ENCODE results near the gene FXR1.
A peak's percentile ranks its signal among the peaks of the same experiment; 100 is the strongest.

The FXR1 gene

DNA sequence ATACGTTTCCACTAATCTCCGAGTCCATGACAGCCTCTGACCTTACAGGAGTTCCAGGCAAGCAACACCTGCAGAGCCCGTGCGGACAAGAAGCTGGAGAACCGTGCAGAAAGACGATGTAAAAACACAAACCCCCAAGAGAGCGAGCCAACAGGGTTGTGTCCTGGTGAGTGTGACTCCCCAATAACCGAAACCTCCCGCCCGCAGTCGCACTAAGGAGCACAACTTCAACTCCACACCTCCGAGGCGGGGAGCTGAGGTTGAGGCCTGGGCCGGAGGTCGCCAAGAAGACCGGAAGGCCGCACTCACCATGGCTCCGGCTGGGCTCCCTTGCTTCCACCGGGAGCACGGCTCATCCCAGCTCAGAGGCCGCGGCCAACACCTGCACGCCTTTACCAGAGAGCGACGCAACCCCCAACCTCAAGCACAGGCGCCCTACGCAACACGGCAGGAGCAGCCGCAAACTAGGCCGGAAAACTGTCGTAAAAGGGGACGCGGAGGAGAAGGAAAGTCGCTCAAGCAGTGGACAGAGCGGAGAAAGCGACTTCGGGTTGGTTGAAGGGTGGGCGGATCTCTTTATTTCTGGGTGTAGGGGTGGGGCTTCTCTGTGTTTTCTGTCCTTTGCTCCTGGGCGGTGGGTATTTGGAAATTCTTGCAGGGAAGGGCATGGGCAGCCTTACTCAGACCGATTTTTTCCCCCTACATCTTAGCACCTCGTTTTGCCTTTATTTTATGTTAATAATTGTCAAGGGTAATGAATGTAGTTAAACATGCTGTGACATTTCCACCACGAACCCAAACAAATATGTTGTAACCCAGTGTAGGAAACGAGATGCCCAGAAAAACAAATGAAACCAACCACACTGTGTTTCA is 77.1 kb downstream of the FXR1 start, which contains the start of gene DNAJC19:
Gene DNAJC19, minus strand, starts transcription at position 446 of the 873 bp plus-strand sequence. Its CDS starts 134 bp downstream, at position 312.
- peak; percentile 88 for TF ChIP-seq POLR2AphosphoS5 (IDR thresholded peaks at IDR 0.05; ENCODE audit: low read depth, low read length)
- TF ChIP-seq TAF1 (IDR thresholded peaks at IDR 0.05; ENCODE audit: borderline replicate concordance, insufficient read depth, low read length) = peak; percentile 87
- TF ChIP-seq, protein P1, sequence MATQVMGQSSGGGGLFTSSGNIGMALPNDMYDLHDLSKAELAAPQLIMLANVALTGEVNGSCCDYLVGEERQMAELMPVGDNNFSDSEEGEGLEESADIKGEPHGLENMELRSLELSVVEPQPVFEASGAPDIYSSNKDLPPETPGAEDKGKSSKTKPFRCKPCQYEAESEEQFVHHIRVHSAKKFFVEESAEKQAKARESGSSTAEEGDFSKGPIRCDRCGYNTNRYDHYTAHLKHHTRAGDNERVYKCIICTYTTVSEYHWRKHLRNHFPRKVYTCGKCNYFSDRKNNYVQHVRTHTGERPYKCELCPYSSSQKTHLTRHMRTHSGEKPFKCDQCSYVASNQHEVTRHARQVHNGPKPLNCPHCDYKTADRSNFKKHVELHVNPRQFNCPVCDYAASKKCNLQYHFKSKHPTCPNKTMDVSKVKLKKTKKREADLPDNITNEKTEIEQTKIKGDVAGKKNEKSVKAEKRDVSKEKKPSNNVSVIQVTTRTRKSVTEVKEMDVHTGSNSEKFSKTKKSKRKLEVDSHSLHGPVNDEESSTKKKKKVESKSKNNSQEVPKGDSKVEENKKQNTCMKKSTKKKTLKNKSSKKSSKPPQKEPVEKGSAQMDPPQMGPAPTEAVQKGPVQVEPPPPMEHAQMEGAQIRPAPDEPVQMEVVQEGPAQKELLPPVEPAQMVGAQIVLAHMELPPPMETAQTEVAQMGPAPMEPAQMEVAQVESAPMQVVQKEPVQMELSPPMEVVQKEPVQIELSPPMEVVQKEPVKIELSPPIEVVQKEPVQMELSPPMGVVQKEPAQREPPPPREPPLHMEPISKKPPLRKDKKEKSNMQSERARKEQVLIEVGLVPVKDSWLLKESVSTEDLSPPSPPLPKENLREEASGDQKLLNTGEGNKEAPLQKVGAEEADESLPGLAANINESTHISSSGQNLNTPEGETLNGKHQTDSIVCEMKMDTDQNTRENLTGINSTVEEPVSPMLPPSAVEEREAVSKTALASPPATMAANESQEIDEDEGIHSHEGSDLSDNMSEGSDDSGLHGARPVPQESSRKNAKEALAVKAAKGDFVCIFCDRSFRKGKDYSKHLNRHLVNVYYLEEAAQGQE (IDR thresholded peaks at IDR 0.05; ENCODE audit: insufficient read depth in 1 of 2, low read depth in 2 of 2, low read length in 2 of 2) = no peak
- TF ChIP-seq FOXP2 (optimal IDR thresholded peaks at IDR 0.05; ENCODE audit: borderline replicate concordance, extremely low read depth, extremely low read length, insufficient read depth) = peak; percentile 76
- TF ChIP-seq SIN3A (IDR thresholded peaks at IDR 0.05; ENCODE audit: borderline replicate concordance, insufficient read depth, low read length) = no peak

DNA sequence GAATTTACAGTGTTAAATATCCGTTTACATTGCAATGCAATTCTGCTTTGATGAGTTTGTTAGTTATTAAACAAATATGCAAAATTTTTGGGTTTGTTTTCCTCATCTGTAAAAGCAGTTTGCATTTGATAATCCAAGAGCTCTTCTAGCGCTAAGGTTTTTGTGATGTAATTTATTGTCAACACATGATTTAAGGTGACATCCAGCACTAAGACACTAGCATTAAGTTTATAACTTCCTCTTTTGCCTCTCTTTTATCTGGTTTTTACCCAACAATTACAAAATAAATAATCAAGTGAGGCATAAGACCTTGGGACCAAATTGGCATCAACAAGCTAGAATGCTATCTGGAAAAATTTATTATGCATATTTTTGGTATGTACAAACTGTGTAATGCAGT is 78.0 kb downstream of the FXR1 start:
- TF ChIP-seq SIN3A (IDR thresholded peaks at IDR 0.05; ENCODE audit: borderline replicate concordance, insufficient read depth, low read length) (no peak), TAF1 (IDR thresholded peaks at IDR 0.05; ENCODE audit: borderline replicate concordance, insufficient read depth, low read length) (no peak), FOXP2 (optimal IDR thresholded peaks at IDR 0.05; ENCODE audit: borderline replicate concordance, extremely low read depth, extremely low read length, insufficient read depth) (no peak), POLR2AphosphoS5 (IDR thresholded peaks at IDR 0.05; ENCODE audit: low read depth, low read length) (no peak)
- TF ChIP-seq, protein P1 (IDR thresholded peaks at IDR 0.05; ENCODE audit: insufficient read depth in 1 of 2, low read depth in 2 of 2, low read length in 2 of 2) = no peak

DNA sequence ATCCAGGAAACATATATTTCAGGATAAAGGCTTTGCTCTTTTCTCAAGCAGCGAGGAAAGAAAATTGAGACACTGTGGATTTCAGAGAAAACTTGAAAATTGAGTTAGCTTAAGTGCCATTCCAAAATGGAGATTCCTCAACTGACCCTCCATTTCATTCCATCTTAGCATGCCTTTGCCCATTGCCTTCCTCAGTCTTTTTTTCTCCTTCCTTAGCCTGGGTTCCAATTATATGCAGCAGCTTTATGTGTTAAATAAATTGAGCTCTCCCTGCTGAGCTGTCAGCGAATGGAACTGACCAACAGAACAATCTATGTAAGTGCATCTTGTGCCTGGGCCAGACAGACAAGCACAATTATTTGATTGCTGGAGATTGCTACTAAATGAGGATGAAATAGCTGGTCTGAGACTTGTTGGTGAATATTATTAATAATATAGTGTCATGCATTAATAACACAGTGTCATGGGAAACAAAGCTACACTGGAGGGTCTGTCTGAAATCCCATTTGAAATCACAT is 84.0 kb downstream of the FXR1 start:
- TF ChIP-seq, protein P1 (IDR thresholded peaks at IDR 0.05; ENCODE audit: insufficient read depth in 1 of 2, low read depth in 2 of 2, low read length in 2 of 2) = no peak
- no peak for TF ChIP-seq POLR2AphosphoS5 (IDR thresholded peaks at IDR 0.05; ENCODE audit: low read depth, low read length)
- no peak for TF ChIP-seq FOXP2 (optimal IDR thresholded peaks at IDR 0.05; ENCODE audit: borderline replicate concordance, extremely low read depth, extremely low read length, insufficient read depth)
- TF ChIP-seq TAF1 (IDR thresholded peaks at IDR 0.05; ENCODE audit: borderline replicate concordance, insufficient read depth, low read length) = no peak
- no peak for TF ChIP-seq SIN3A (IDR thresholded peaks at IDR 0.05; ENCODE audit: borderline replicate concordance, insufficient read depth, low read length)

DNA sequence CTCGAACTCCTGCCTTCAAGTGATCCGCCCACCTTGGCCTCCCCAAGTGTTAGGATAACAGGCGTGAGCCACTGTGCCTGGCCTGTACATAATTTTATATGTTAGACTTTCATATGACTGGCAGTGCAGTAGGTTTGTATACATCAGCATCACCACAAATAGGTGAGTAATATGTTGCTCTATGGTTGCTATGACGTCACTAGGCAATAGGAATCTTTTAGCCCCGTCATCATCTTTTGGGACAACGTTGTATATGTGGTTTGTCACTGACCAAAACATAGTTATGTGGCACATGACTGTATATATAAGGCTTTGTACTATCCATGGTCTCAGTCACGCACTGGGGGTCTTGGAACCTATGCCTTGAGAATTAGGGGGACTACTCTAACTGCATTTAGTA is 94.1 kb downstream of the FXR1 start:
- TF ChIP-seq SIN3A (IDR thresholded peaks at IDR 0.05; ENCODE audit: borderline replicate concordance, insufficient read depth, low read length) (no peak), POLR2AphosphoS5 (IDR thresholded peaks at IDR 0.05; ENCODE audit: low read depth, low read length) (no peak), TAF1 (IDR thresholded peaks at IDR 0.05; ENCODE audit: borderline replicate concordance, insufficient read depth, low read length) (no peak), FOXP2 (optimal IDR thresholded peaks at IDR 0.05; ENCODE audit: borderline replicate concordance, extremely low read depth, extremely low read length, insufficient read depth) (no peak)
- TF ChIP-seq, protein P1 (IDR thresholded peaks at IDR 0.05; ENCODE audit: insufficient read depth in 1 of 2, low read depth in 2 of 2, low read length in 2 of 2) = no peak
